Activated effector memory CD4-positive, alpha-beta T cell treated with anti-CD3 and anti-CD28 coated beads, Interleukin-2, amount 50 U/mL, for 16 hours (primary cell): ENCODE data around the gene CBLL1.

Experiments
- DNase-seq: peaks from one replicate; pipeline ENCODE4 v3.0.0-alpha.2; 2020

The CBLL1 gene

GRCh38 chr7:107746006-107746405 is 2.1 kb downstream of the CBLL1 start:
- no peak for DNase-seq

DNA sequence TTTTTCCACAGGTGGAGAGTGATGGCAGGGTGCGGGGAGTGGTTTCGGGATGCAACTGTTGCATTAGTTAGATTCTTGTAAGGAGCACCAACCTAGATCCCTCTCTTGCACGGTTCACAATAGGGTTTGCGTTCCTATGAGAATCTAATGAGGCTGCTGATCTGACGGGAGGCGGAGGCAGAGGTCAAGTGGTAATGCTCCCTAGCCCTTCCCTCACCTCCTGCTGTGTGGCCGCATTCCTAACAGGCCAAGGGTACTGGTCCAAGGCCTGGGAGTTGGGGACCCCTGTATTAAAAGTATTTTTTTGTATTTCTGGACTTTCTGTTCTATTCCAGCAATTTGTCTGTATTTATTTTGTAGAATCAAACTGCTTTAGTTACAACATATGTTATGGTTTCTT is 7.2 kb downstream of the CBLL1 start:
- no peak for DNase-seq

GRCh38 chr7:107754642-107755041 is 10.7 kb downstream of the CBLL1 start:
- DNase-seq = no peak

DNA sequence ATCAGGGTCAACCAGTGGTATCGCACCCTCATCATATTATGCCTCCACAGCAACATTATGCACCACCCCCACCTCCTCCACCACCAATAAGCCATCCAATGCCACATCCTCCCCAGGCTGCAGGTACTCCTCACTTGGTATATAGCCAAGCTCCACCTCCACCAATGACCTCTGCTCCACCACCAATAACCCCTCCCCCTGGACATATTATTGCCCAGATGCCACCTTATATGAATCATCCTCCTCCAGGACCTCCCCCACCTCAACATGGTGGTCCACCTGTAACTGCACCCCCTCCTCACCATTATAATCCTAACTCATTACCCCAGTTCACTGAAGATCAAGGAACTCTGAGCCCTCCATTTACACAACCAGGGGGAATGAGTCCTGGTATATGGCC is 14.7 kb downstream of the CBLL1 start:
- DNase-seq = no peak

DNA sequence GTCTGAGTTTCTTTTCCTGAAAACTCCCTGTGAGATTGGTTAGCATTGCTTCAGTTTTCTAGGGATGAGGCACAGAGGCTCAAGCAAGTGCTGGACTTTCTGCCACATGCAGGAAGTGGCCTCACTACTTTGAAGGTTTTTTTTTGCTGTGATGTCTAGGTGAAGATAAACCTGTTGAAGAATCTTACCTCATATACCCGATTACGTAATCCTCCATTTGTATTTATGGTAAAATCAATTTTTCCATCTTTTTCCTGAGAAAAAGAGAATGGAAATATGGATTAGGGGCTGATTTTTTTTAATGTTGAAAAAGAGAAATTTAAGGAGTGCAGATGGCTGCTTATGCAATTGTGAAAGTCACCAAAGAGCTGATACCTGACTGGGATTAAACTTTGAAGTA is 23.4 kb downstream of the CBLL1 start:
- DNase-seq = no peak

DNA sequence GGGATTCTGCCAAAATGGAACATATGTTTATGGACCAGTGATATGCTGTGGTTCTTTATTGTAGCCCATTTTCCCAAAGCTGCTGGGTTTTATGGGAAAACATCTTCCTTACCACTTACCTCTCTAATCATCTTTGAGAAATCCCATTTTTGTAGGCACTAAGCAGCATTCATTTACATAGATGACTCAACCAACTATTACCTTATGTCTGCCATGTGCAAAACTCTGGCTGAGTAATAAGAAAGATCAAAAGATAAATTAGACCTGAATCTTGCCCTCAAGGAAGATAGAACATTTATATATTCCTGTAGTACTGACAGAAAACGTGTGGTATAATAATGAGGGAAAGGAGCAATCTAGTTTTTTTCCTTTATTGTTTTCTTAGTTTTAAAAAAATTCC is 24.3 kb downstream of the CBLL1 start:
- no peak for DNase-seq

DNA sequence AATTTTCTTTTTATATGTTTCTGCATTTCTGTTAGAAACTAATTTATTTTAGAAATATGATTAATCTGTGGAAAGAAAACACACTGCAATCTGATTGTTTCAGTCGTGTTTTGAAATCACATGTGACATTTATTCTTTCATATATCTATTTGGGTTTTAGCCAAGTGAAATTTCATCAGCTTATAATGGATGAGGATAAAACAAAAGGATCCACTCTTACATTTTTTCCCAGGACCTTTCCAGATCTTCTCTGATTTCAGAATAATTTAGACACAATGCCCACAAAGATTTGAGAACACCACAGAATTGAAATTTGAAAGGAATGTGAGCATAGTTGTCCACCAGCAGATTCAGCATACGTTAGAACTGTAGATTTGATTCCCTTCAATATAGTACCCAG is 29.1 kb downstream of the CBLL1 start:
- DNase-seq = no peak

DNA sequence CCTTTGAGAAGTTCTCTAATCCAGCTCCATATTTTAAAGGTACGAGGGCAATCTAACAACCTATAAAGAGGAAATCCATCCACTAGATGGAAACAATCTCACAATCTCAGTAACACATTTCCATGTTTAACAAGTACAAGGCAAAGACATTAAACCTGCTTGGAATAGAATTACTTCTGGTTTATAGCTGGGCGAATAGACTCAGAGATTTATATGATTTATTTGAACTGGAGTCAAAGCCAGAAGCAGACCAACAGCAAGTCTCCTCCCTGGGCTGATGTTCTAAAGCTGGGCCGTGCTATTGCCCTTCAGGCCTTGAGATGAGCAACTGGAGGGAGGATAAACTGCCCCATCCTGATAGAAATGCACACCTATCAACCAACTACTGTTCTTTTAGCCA is 33.8 kb downstream of the CBLL1 start:
- no peak for DNase-seq

- DNase-seq = no peak
Observed at GRCh38 chr7:107778283-107778682, 34.3 kb downstream of the CBLL1 start.

DNA sequence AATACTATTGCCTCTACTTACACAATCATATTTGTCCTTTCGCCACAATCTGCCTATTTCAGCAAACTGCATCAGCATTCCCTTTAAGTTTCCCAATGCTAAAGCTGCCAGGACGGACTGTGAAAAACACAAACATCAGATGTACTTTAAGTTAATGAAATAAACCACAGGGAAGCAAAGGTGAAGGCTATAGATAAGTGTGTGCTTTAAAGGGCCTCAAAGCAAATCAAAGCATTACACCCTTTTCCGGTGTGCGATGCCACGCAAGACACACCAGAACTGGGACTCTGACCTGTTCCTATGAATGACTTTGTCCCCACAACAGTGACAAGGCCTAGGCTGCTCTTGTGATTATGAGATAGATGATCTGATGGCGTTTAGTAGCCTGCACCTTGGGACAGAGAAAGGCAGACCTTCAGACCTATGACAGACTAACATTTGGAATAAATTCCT is 35.7 kb downstream of the CBLL1 start:
- DNase-seq = no peak

DNA sequence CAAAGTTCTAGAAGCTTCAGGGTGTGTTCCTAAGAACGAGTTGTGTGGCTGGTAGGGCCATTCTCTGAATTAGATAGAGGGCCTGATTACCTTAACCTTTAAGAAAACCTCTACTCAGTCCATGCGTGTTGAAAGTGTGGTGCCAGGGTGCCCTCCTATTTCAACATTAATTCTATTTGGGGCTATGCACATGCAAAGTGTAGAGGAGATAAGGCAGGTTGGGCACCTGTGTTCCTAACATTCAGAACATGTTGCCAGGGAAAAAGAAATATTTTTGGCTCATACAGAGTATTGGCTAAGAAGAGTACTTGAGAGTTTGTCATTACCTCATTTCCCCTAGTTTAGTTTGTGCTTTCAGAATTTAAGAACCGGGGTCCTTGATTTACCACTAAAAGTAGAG is 38.4 kb downstream of the CBLL1 start:
- no peak for DNase-seq

DNA sequence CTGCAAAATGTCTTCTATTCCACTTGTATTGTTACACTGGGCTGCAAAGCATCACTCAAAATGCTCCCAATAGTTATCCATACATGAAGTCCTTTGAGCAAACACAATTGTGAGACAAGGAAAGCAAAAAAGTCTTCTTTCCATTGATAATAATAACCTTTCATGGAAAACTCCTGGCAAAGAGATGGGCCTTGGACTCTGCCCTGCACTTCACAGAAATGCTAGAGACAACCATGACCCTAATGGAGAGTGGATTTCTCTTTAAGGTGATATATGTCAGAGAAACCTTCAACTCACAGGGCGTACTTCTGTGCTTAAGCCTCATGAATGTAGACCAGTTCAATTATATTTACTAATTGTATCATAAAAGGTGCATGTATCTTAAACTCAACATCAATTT is 39.7 kb downstream of the CBLL1 start:
- no peak for DNase-seq

- no peak for DNase-seq
Observed at GRCh38 chr7:107785170-107785569, 41.2 kb downstream of the CBLL1 start.

DNA sequence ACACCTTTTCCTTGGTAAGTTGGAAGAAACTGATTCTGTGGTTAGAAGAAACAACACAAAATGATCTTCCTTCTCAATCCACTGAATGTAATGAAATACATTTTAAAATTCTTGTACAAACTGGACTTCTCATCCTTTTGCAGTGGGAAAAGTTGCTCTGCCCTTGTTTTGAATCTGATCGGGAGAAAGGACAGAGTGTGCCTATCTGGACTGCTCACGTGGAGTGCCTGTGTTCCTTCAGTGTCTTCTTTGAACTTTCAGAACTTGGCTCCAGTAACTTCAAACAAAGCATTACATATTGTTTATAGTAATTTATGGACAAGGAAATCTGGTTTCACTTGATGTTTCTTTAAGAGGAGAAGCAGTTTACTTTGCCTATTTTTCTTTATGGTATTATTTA is 42.0 kb downstream of the CBLL1 start:
- DNase-seq = no peak

DNA sequence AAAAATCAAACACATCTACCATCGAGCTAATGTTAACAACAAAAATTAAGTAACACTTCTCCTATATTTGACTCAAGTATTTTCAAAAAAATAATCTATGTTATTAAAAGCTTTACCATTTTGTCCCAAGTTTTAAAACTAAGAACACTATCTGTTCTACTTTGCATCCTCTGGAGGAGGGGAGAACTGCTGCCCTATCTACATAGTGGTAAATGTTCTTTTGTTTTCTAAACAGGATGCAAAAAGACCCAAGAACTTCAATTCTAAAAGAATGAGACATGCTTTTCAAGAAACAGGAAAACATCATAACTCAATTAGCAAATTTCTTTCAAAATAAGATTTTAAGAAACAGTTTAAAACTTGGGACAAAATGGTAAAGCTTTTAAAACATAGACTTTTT is 44.3 kb downstream of the CBLL1 start:
- no peak for DNase-seq

DNA sequence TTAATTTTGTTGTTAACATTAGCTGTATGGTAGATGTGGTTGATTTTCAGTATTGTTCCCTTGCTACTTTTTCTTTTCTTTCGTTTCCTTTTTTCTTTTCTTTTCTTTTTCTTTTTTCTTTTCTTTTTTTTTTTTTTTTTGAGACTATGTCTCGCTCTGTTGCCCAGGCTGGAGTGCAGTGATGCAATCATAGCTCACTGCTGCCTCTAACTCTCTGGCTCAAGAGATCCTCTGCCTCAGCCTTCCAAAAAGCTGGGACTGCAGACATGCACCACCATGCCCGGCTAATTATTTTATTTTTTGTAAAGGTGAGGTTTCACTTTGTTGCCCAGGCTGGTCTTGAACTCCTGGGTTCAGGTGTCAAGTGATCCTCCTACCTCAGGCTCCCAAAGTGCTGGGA is 44.7 kb downstream of the CBLL1 start:
- no peak for DNase-seq

GRCh38 chr7:107789647-107790046 is 45.7 kb downstream of the CBLL1 start:
- DNase-seq = no peak

- no peak for DNase-seq
Observed at GRCh38 chr7:107792364-107792763, 48.4 kb downstream of the CBLL1 start.

- no peak for DNase-seq
Observed at GRCh38 chr7:107799647-107800264, 55.8 kb downstream of the CBLL1 start.

- DNase-seq = no peak
Observed at GRCh38 chr7:107803009-107803610, 59.2 kb downstream of the CBLL1 start, which contains the start of gene SLC26A3. Gene SLC26A3 (minus strand): TSS chr7:107803223. CDS start chr7:107794509, 8,714 bp downstream.

DNA sequence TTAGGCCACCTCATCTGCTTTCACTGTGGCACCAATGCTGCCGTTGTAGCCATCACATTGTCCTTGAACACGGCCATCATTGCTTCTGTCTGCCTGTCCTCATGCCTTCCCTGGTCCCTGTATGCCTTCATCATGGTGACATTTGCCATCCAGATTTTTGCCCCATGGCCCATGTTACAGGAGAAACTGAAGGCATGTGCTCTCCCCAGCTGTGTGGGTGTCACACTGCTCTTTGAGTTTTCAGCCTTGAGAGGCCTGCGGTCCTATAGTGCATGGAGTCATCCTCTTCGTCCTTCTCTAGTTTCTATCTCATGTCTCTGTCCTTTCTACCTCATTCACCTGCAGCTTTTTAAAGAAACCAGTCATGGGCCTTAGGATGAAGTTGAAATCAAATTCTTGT is 65.2 kb downstream of the CBLL1 start:
- no peak for DNase-seq

DNA sequence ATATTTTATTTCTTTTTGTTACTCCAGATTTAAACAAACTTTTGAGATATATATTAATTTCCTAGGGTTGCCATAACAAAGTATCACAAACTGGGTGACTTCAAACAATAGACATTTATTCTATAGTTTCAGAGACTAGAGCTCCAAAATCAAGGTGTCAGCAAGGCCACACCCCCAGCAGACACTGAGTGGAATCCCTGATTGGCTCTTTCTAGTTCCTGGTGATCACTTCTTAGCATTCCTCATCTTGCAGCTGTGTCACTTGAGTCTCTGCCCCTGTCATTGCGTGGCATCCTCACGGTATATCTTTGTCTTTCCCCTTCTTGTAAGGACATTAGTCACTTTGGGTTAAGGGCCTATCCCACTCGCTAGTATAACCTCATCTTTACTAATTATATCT is 66.7 kb downstream of the CBLL1 start:
- no peak for DNase-seq
